Ovary (tissue), 9 donors: ENCODE measurements around the gene PLD6. TPM values are rescaled to one million over a fixed set of nuclear protein-coding genes. Genes with fewer than 3 reads are reported as not detected.

Experiments used
- DNase-seq, 5 donors: peaks; one replicate each; pipeline ENCODE4 v3.0.0-alpha.2; 2019 to 2020
- H3K27ac ChIP-seq, 2 donors: fragments of 200-600 bp; one replicate each; pipeline versions ENCODE4 v1.5.1 to v1.8.0; 2019 to 2022
- H3K27me3 ChIP-seq: fragments of 200-600 bp; one replicate; pipeline ENCODE4 v1.8.0; 2022
- H3K36me3 ChIP-seq: fragments of 200-600 bp; sonication (generic); one replicate; pipeline ENCODE4 v1.5.1; 2019
- H3K4me1 ChIP-seq: one replicate; pipeline ENCODE4 v1.8.1; 2013; ENCODE audit warnings: mild to moderate bottlenecking, moderate library complexity; ENCODE audit not compliant: insufficient read depth
- H3K4me3 ChIP-seq: fragments of 200-600 bp; sonication (generic); one replicate; pipeline ENCODE4 v1.5.1; 2017
- H3K9me3 ChIP-seq, 2 donors: fragments of 200-600 bp in 1 of 2; sonication (generic) in 1 of 2; one replicate each; pipeline versions ENCODE4 v1.5.1 to v1.8.1; 2013 to 2019; ENCODE audit warnings: mild to moderate bottlenecking in 1 of 2, moderate library complexity in 1 of 2
- EP300 ChIP-seq: sonication (generic); formaldehyde crosslinking; IDR thresholded peaks from one replicate; pipeline ENCODE4 v1.6.1; 2017; ENCODE audit warnings: antibody characterized with exemption
- POLR2A ChIP-seq: fragments of 450-650 bp; IDR thresholded peaks from one replicate; pipeline ENCODE4 v1.6.1; 2017; ENCODE audit warnings: antibody characterized with exemption, mild to moderate bottlenecking, moderate library complexity
- WGBS, 3 donors: extraction: QIAGEN DNeasy Blood & Tissue Kit in 1 of 3; methylation state at CpG; one replicate each; pipeline versions ENCODE4 v1.1.5 to v1.1.7; 2013 to 2017; 5-methylcytosine and 5-hydroxymethylcytosine counted together
- intact Hi-C, 4 donors: fragments of 100-400 bp; cut with DNase I; formaldehyde crosslinking; loops; one replicate each; pipeline versions ENCODE4 v1.11.0 to v1.15.1; 2022 to 2023
- polyA plus RNA-seq, 2 donors: library from polyadenylated mRNA; stranded (reverse); fragments of 200-250 nt in 1 of 2; fragments of 350-450 nt in 1 of 2; fragmentation: Illumina TruSeq in 1 of 2; extraction: RNeasy Lipid Tissue Mini Kit (QIAGEN cat#74804) in 1 of 2; gene quantifications; one replicate each; pipeline ENCODE4 v1.2.3, GENCODE V29; 2013 to 2014
- total RNA-seq, 7 donors: library from RNA; depleted of rRNA in 2 of 7; stranded (reverse); fragments of >200 nt in 2 of 7; fragmentation: NEBNext Ultra II Directional in 3 of 7; extraction: Animal tissue kit (Norgen Biotek cat#: 25700) in 3 of 7; gene quantifications; one replicate each; pipeline versions ENCODE4 v1.1.0 to v1.2.4, GENCODE V29; 2016 to 2023
- TF ChIP-seq, protein P1 (sequence below), 3 donors: fragments of 450-650 bp in 2 of 3; fragments of 200-600 bp in 1 of 3; IDR thresholded peaks; one replicate each; pipeline versions ENCODE4 v1.5.1 to v1.8.0; 2016 to 2022; ENCODE audit warnings: antibody characterized with exemption in 3 of 3, mild to moderate bottlenecking in 1 of 3
- donor health status: DM: no; HTN: no; CAD: no; lungs with moderate emphysema.
- donor health status: DM: no; HTN: no; CAD: no.
- donor health status: Bipolar disorder and iron deficiency.
- donor health status: DM: yes; HTN: yes; CAD: no.
- donor health status: DM: no; HTN: no; CAD: no.
- donor health status: DM: yes; HTN: yes; CAD: no.

Gene PLD6
- total and polyA plus RNA-seq, 9 donors = 2.7 to 12.8 (median 7.3) TPM

DNA sequence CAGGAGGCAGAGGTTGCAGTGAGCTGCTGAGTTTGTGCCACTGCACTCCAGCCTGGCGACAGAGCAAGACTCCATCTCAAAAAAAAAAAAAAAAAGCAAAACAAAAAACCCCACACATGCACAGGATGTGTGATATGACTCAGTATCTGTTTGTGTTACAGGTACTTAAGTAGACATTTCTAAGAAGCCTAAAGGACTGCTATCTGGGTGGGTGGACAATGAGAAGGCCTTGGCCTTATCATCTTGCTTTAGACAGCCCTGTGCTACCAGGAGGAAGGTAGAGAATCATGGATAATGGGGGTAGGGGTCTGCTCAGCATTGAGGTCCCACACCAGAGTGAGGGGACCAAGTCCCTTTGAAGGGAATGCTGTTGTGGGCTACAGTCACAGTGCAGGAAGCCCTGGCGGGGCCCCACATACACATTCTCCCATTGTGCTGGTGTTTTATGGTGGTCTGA lies 26.7 kb downstream of the PLD6 start:
- no peak overlapping the region for H3K27ac ChIP-seq
- no peaks in the 10 kb centered on the region for H3K4me1 ChIP-seq
- H3K27me3 ChIP-seq = no peaks in the 10 kb centered on the region
- no peaks in the 10 kb centered on the region for H3K36me3 ChIP-seq
- no peak for DNase-seq
- 73 to 93% (median 85%) methylated on average over 2 of the region's 2 CpGs for WGBS, 3 donors
- TF ChIP-seq EP300 (no peak), POLR2A (no peak)
- TF ChIP-seq, protein P1, sequence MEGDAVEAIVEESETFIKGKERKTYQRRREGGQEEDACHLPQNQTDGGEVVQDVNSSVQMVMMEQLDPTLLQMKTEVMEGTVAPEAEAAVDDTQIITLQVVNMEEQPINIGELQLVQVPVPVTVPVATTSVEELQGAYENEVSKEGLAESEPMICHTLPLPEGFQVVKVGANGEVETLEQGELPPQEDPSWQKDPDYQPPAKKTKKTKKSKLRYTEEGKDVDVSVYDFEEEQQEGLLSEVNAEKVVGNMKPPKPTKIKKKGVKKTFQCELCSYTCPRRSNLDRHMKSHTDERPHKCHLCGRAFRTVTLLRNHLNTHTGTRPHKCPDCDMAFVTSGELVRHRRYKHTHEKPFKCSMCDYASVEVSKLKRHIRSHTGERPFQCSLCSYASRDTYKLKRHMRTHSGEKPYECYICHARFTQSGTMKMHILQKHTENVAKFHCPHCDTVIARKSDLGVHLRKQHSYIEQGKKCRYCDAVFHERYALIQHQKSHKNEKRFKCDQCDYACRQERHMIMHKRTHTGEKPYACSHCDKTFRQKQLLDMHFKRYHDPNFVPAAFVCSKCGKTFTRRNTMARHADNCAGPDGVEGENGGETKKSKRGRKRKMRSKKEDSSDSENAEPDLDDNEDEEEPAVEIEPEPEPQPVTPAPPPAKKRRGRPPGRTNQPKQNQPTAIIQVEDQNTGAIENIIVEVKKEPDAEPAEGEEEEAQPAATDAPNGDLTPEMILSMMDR (IDR thresholded peaks at IDR 0.05) = no peak
- H3K9me3 ChIP-seq = no peaks in the 10 kb centered on the region
- no peak overlapping the region for H3K4me3 ChIP-seq
- intact Hi-C loops = no loop called here

GRCh38 chr17:17177176-17177575 lies 29.0 kb downstream of the PLD6 start:
- Histone ChIP-seq H3K4me3 (no peak overlapping the region), H3K27me3 (no peaks in the 10 kb centered on the region), H3K36me3 (no peaks in the 10 kb centered on the region), H3K4me1 (no peaks in the 10 kb centered on the region), H3K27ac (no peak overlapping the region), H3K9me3 (no peaks in the 10 kb centered on the region)
- DNase-seq = no peak
- TF ChIP-seq POLR2A (no peak), EP300 (no peak)
- TF ChIP-seq, protein P1 (IDR thresholded peaks at IDR 0.05) = no peak
- 90 to 95% (median 91%) methylated on average over 12 of the region's 12 CpGs for WGBS, 3 donors
- intact Hi-C loops = no loop called here

DNA sequence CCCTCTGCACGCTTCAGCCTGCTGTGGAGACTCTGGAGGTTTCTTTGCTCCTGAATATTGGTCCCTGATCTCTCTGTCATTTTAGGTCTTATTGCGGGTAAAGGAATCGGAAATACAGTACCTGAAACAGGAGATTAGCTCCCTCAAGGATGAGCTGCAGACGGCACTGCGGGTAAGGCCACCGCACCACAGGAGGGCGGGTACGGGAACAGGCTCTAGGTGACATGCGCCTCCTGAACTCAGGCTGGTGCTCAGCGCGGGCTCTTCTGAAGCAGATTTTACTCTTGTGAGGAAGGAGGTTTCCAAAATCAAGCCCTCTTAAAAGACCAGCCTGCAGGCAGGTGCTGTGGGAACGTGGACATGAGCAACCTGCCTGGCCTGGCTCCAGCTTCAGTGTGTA lies 29.8 kb downstream of the PLD6 start:
- Histone ChIP-seq H3K27me3 (no peaks in the 10 kb centered on the region), H3K36me3 (no peaks in the 10 kb centered on the region), H3K4me3 (no peak overlapping the region), H3K9me3 (no peaks in the 10 kb centered on the region), H3K27ac (no peak overlapping the region), H3K4me1 (no peaks in the 10 kb centered on the region)
- TF ChIP-seq EP300 = no peak
- TF ChIP-seq POLR2A = no peak
- TF ChIP-seq, protein P1 (IDR thresholded peaks at IDR 0.05) = no peak
- WGBS, 3 donors = 92 to 95% (median 93%) methylated on average over 12 of the region's 12 CpGs
- intact Hi-C loops = no loop called here
- no peak for DNase-seq

DNA sequence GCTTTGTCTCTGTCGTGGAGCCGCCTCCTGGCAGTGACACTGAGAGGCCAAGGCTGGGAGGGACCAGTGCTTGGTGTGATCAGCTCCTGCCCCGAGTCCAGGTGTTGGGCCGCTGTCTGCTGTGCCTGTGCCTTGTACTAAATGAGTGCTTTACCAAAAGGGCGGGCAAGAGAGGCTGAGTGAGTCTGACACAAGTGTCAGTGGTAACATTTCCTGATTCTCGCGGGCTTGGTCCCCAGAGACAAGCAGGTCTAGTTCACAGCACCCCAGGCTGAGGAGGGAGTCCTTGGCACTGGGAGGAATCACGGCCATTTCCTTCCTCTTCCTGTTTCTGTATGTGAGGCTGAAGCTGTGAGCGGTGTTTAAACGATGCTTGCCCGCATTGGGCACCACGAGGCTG lies 30.2 kb downstream of the PLD6 start:
- Histone ChIP-seq H3K36me3 (no peaks in the 10 kb centered on the region), H3K9me3 (no peaks in the 10 kb centered on the region), H3K4me1 (no peaks in the 10 kb centered on the region), H3K27me3 (no peaks in the 10 kb centered on the region), H3K4me3 (no peak overlapping the region), H3K27ac (no peak overlapping the region)
- DNase-seq = no peak
- TF ChIP-seq POLR2A (no peak), EP300 (no peak)
- WGBS, 3 donors = 84 to 93% (median 84%) methylated on average over 12 of the region's 12 CpGs
- intact Hi-C loops = no loop called here

DNA sequence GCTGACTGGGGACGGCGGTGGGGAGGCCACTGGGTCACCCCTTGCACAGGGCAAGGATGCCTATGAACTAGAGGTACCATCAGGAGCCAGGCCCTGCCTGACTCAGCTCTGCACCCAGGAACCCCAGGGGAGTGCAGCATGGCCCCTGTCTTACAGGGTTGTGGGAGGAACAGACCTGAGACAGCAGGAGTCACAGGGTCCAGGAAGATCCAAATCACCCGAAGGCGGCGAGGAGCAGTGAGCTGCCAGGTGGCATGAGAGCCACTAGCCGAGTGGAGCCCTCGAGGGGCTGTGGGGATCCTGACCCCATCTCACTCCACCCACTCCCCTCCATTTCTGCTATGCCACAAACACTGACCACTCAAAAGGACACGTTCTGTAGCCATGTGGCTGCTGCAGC lies 30.8 kb downstream of the PLD6 start:
- intact Hi-C loops = no loop called here
- WGBS, 3 donors = 82 to 92% (median 90%) methylated on average over 6 to 8 of the region's 8 CpGs
- Histone ChIP-seq H3K4me1 (no peaks in the 10 kb centered on the region), H3K27me3 (no peaks in the 10 kb centered on the region), H3K9me3 (no peaks in the 10 kb centered on the region), H3K36me3 (no peaks in the 10 kb centered on the region), H3K27ac (no peak overlapping the region), H3K4me3 (no peak overlapping the region)
- no peak for DNase-seq
- no peak for TF ChIP-seq EP300
- TF ChIP-seq, protein P1 (IDR thresholded peaks at IDR 0.05) = no peak
- TF ChIP-seq POLR2A = no peak
